Measurements from ENCODE around the gene SLC5A5. TPM values are rescaled to one million over a fixed set of nuclear protein-coding genes. Genes with fewer than 3 reads are reported as not detected.
"Not testable (repeated sequence)": the region's sequence is repeated elsewhere in the genome, so short reads cannot be mapped to it uniquely, and the experiment has no call there.

The SLC5A5 gene
- total RNA-seq, 6 experiments from 2014 or later = not detected

DNA sequence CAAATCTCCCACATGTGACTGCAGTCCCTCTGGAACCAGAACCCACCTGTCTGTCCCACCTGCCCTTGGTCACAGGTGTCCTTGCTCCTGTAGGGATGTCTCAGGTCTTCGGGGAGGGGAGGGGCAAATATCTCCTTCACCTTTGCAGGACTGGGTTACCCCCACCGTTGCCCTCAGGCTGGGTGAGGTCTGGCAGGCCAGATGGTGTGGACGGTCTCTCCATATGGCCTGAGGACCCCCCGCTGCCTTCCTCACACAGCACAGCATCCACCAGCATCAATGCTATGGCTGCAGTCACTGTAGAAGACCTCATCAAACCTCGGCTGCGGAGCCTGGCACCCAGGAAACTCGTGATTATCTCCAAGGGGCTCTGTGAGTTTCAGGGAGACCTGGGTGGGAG is 10.0 kb downstream of the SLC5A5 start:
- Histone ChIP-seq H3K27me3 (no peaks in the 10 kb centered on the region), H3K27ac (no peak overlapping the region), H3K4me3 (no peak overlapping the region), H3K4me1 (no peaks in the 10 kb centered on the region), H3K9me3 (no peaks in the 10 kb centered on the region), H3K36me3 (no peaks in the 10 kb centered on the region)
- no peak for TF ChIP-seq CTCF (IDR thresholded peaks at IDR 0.05)
- intact Hi-C loops (cut with DNase I) = no loop called here
- 38% methylated on average over 2 of the region's 7 CpGs for WGBS (ENCODE audit: insufficient coverage, low coverage, low lambda C conversion rate, missing lambda C conversion rate)
- ATAC-seq = peak in 1 of 4 donors; percentile 26
- no peak for DNase-seq

- 78% methylated on average over 5 of the region's 33 CpGs for whole genome bisulfite sequencing (ENCODE audit: insufficient coverage, low coverage, low lambda C conversion rate, missing lambda C conversion rate)
- TF ChIP-seq POLR2A (IDR thresholded peaks at IDR 0.05) (no peak), CTCF (IDR thresholded peaks at IDR 0.05) (no peak)
- H3K4me3 ChIP-seq = no peak overlapping the region
- intact Hi-C loops (cut with DNase I) = no loop called here
- H3K4me1 ChIP-seq = no peaks in the 10 kb centered on the region
- no peaks in the 10 kb centered on the region for H3K36me3 ChIP-seq
- H3K27me3 ChIP-seq = no peaks in the 10 kb centered on the region
- H3K9me3 ChIP-seq = no peaks in the 10 kb centered on the region
- H3K27ac ChIP-seq = no peak overlapping the region
- DNase-seq (no peak), ATAC-seq (peak in 1 of 4 donors; percentile 39)
Measured at GRCh38 chr19:17883627-17884410, 12.1 kb downstream of the SLC5A5 start.

DNA sequence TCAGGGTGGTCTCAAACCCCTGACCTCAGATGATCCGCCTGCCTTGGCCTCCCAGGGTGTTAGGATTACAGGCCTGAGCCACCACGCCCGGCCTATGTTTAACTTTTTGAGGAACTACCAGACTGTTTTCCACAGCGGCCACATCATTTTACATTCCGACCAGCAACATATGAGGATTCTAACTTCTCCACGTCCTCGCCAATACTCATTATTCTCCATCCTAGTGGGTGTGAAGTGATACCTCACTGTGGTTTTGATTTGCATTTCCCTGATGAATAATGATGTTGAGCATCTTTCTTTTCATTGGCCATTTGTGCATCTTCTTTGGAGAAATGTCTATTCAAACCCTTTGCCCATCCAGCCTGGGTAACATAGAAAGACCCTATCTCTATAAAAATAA is 14.8 kb downstream of the SLC5A5 start:
- no peaks in the 10 kb centered on the region for H3K4me1 ChIP-seq
- ATAC-seq = no peak
- no peaks in the 10 kb centered on the region for H3K9me3 ChIP-seq
- H3K4me3 ChIP-seq = no peak overlapping the region
- no peak overlapping the region for H3K27ac ChIP-seq
- DNase-seq = no peak
- no peaks in the 10 kb centered on the region for H3K27me3 ChIP-seq
- no peaks in the 10 kb centered on the region for H3K36me3 ChIP-seq
- intact Hi-C loops (cut with DNase I) = no loop called here
- TF ChIP-seq CTCF (IDR thresholded peaks at IDR 0.05) (no peak), POLR2A (IDR thresholded peaks at IDR 0.05) (no peak)
- 58% methylated on average over 7 of the region's 7 CpGs for WGBS (ENCODE audit: insufficient coverage, low coverage, low lambda C conversion rate, missing lambda C conversion rate)

- H3K27me3 ChIP-seq; H3K4me1 ChIP-seq; ATAC-seq; H3K4me3 ChIP-seq; H3K27ac ChIP-seq; intact Hi-C loops (cut with DNase I); H3K36me3 ChIP-seq; DNase-seq; H3K9me3 ChIP-seq: not testable (repeated sequence)
- 66% methylated on average over 4 of the region's 4 CpGs for WGBS (ENCODE audit: insufficient coverage, low coverage, low lambda C conversion rate, missing lambda C conversion rate)
Measured at GRCh38 chr19:17887221-17887620, 15.5 kb downstream of the SLC5A5 start.

DNA sequence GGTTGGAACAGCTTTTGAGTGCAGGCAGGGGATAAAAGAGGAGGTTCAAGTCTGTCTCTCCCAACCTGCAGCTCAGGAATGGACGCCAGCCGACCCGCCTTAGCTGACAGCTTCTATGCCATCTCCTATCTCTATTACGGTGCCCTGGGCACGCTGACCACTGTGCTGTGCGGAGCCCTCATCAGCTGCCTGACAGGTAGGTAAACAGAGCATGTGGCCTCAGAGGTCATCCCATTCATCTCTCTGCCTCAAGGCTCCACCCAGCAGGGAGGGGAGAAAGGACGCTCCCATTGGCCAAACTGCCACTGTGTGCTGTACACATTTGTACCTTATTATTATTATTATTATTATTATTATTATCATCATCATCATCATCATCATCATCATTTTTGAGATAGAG is 16.5 kb downstream of the SLC5A5 start:
- intact Hi-C loops (cut with DNase I) = no loop called here
- Histone ChIP-seq H3K27me3 (no peaks in the 10 kb centered on the region), H3K27ac (no peak overlapping the region), H3K9me3 (no peaks in the 10 kb centered on the region), H3K4me3 (no peak overlapping the region), H3K36me3 (no peaks in the 10 kb centered on the region), H3K4me1 (no peaks in the 10 kb centered on the region)
- 25% methylated on average over 1 of the region's 7 CpGs for WGBS (ENCODE audit: insufficient coverage, low coverage, low lambda C conversion rate, missing lambda C conversion rate)
- no peak for ATAC-seq
- TF ChIP-seq CTCF (IDR thresholded peaks at IDR 0.05) = no peak
- no peak for TF ChIP-seq POLR2A (IDR thresholded peaks at IDR 0.05)
- DNase-seq = no peak
